CD4-positive, alpha-beta T cell treated with Interleukin-10 for 1 hour (primary cell): Measurements from ENCODE around the gene NUB1.

Experiments
- DNase-seq: peaks from one replicate; pipeline ENCODE4 v3.0.0-alpha.2; 2020

The NUB1 gene

GRCh38 chr7:151379534-151380198 is 38.1 kb downstream of the NUB1 start:
- no peak for DNase-seq

GRCh38 chr7:151380199-151381097 is 38.8 kb downstream of the NUB1 start:
- DNase-seq = no peak

GRCh38 chr7:151381098-151381347 is 39.4 kb downstream of the NUB1 start:
- no peak for DNase-seq

GRCh38 chr7:151381348-151382078 is 39.9 kb downstream of the NUB1 start:
- peak; percentile 72 for DNase-seq

GRCh38 chr7:151382079-151382885 is 40.7 kb downstream of the NUB1 start:
- DNase-seq = peak; percentile 69

- DNase-seq = no peak
These were observed 42.2 kb downstream of the NUB1 start for GRCh38 chr7:151383638-151384351.

- no peak for DNase-seq
These were observed 42.7 kb downstream of the NUB1 start for GRCh38 chr7:151384352-151384697.

- no peak for DNase-seq
These were observed 43.4 kb downstream of the NUB1 start for GRCh38 chr7:151384776-151385625.

- no peak for DNase-seq
These were observed 44.2 kb downstream of the NUB1 start for GRCh38 chr7:151385626-151386300.

- no peak for DNase-seq
These were observed 44.9 kb downstream of the NUB1 start for GRCh38 chr7:151386301-151387160.

- no peak for DNase-seq
These were observed 45.8 kb downstream of the NUB1 start for GRCh38 chr7:151387161-151388006.

GRCh38 chr7:151388007-151388297 is 46.3 kb downstream of the NUB1 start:
- DNase-seq = no peak

GRCh38 chr7:151388430-151388829 is 46.8 kb downstream of the NUB1 start:
- DNase-seq = no peak

- DNase-seq = no peak
These were observed 47.6 kb downstream of the NUB1 start for GRCh38 chr7:151389096-151389767.

- DNase-seq = no peak
These were observed 48.4 kb downstream of the NUB1 start for GRCh38 chr7:151389768-151390597.

GRCh38 chr7:151390598-151391357 is 49.2 kb downstream of the NUB1 start:
- no peak for DNase-seq

- no peak for DNase-seq
These were observed 49.7 kb downstream of the NUB1 start for GRCh38 chr7:151391358-151391730.
